ENCODE measurements around the gene WBP1L.

The WBP1L gene

GRCh38 chr10:102781090-102781920, 37.6 kb downstream of the WBP1L start:
- Histone ChIP-seq H3K36me3 (ENCODE audit: insufficient read depth, insufficient read length, low read length) (peaks cover 6% of the 10 kb centered on the region), H3K9me3 (ENCODE audit: insufficient read depth, low read length) (no peaks in the 10 kb centered on the region), H3K4me3 (ENCODE audit: insufficient read length, low read depth) (no peak overlapping the region), H3K9ac (ENCODE audit: insufficient read length, low read depth) (no peak overlapping the region), H3K4me1 (ENCODE audit: insufficient read depth, insufficient read length) (peaks cover 17% of the 10 kb centered on the region), H3K27me3 (ENCODE audit: insufficient read depth, insufficient read length) (no peaks in the 10 kb centered on the region)
- TF ChIP-seq ZNF274 (IDR thresholded peaks at IDR 0.05; ENCODE audit: low read depth, low read length) (no peak), SUZ12 (IDR thresholded peaks at IDR 0.05; ENCODE audit: extremely low read depth, insufficient read depth, insufficient read length) (no peak), YY1 (IDR thresholded peaks at IDR 0.05; ENCODE audit: insufficient read depth, insufficient read length) (no peak)
- DNase-seq (ENCODE audit: low read depth, low spot score), result no peak

GRCh38 chr10:102781921-102782557, 38.3 kb downstream of the WBP1L start:
- H3K4me1 ChIP-seq (ENCODE audit: insufficient read depth, insufficient read length), result peaks cover 17% of the 10 kb centered on the region
- no peak for DNase-seq (ENCODE audit: low read depth, low spot score)
- no peak for TF ChIP-seq ZNF274 (IDR thresholded peaks at IDR 0.05; ENCODE audit: low read depth, low read length)
- TF ChIP-seq SUZ12 (IDR thresholded peaks at IDR 0.05; ENCODE audit: extremely low read depth, insufficient read depth, insufficient read length), result no peak
- no peak for TF ChIP-seq YY1 (IDR thresholded peaks at IDR 0.05; ENCODE audit: insufficient read depth, insufficient read length)
- H3K4me3 ChIP-seq (ENCODE audit: insufficient read length, low read depth), result no peak overlapping the region
- H3K9ac ChIP-seq (ENCODE audit: insufficient read length, low read depth), result no peak overlapping the region
- H3K36me3 ChIP-seq (ENCODE audit: insufficient read depth, insufficient read length, low read length), result peaks cover 6% of the 10 kb centered on the region
- no peaks in the 10 kb centered on the region for H3K9me3 ChIP-seq (ENCODE audit: insufficient read depth, low read length)
- H3K27me3 ChIP-seq (ENCODE audit: insufficient read depth, insufficient read length), result no peaks in the 10 kb centered on the region

- Histone ChIP-seq H3K4me3 (ENCODE audit: insufficient read length, low read depth) (no peak overlapping the region), H3K36me3 (ENCODE audit: insufficient read depth, insufficient read length, low read length) (peaks cover 6% of the 10 kb centered on the region), H3K27me3 (ENCODE audit: insufficient read depth, insufficient read length) (no peaks in the 10 kb centered on the region), H3K9me3 (ENCODE audit: insufficient read depth, low read length) (no peaks in the 10 kb centered on the region), H3K9ac (ENCODE audit: insufficient read length, low read depth) (no peak overlapping the region), H3K4me1 (ENCODE audit: insufficient read depth, insufficient read length) (peaks cover 14% of the 10 kb centered on the region)
- no peak for TF ChIP-seq ZNF274 (IDR thresholded peaks at IDR 0.05; ENCODE audit: low read depth, low read length)
- DNase-seq (ENCODE audit: low read depth, low spot score), result no peak
Observed at GRCh38 chr10:102782673-102783551, 39.2 kb downstream of the WBP1L start.

- H3K36me3 ChIP-seq (ENCODE audit: insufficient read depth, insufficient read length, low read length), result peaks cover 6% of the 10 kb centered on the region
- H3K4me3 ChIP-seq (ENCODE audit: insufficient read length, low read depth), result no peak overlapping the region
- H3K27me3 ChIP-seq (ENCODE audit: insufficient read depth, insufficient read length), result no peaks in the 10 kb centered on the region
- peaks cover 11% of the 10 kb centered on the region for H3K4me1 ChIP-seq (ENCODE audit: insufficient read depth, insufficient read length)
- H3K9ac ChIP-seq (ENCODE audit: insufficient read length, low read depth), result no peak overlapping the region
- no peaks in the 10 kb centered on the region for H3K9me3 ChIP-seq (ENCODE audit: insufficient read depth, low read length)
- no peak for TF ChIP-seq ZNF274 (IDR thresholded peaks at IDR 0.05; ENCODE audit: low read depth, low read length)
- TF ChIP-seq SUZ12 (IDR thresholded peaks at IDR 0.05; ENCODE audit: extremely low read depth, insufficient read depth, insufficient read length), result no peak
- TF ChIP-seq YY1 (IDR thresholded peaks at IDR 0.05; ENCODE audit: insufficient read depth, insufficient read length), result no peak
- no peak for DNase-seq (ENCODE audit: low read depth, low spot score)
Observed at GRCh38 chr10:102783568-102783967, 39.8 kb downstream of the WBP1L start.

GRCh38 chr10:102785818-102786217, 42.1 kb downstream of the WBP1L start:
- H3K27me3 ChIP-seq (ENCODE audit: insufficient read depth, insufficient read length), result no peaks in the 10 kb centered on the region
- H3K4me1 ChIP-seq (ENCODE audit: insufficient read depth, insufficient read length), result peaks cover 8% of the 10 kb centered on the region
- H3K9me3 ChIP-seq (ENCODE audit: insufficient read depth, low read length), result no peaks in the 10 kb centered on the region
- DNase-seq (ENCODE audit: low read depth, low spot score), result no peak
- H3K4me3 ChIP-seq (ENCODE audit: insufficient read length, low read depth), result no peak overlapping the region
- TF ChIP-seq YY1 (IDR thresholded peaks at IDR 0.05; ENCODE audit: insufficient read depth, insufficient read length), result no peak
- no peak for TF ChIP-seq SUZ12 (IDR thresholded peaks at IDR 0.05; ENCODE audit: extremely low read depth, insufficient read depth, insufficient read length)
- no peak for TF ChIP-seq ZNF274 (IDR thresholded peaks at IDR 0.05; ENCODE audit: low read depth, low read length)
- H3K36me3 ChIP-seq (ENCODE audit: insufficient read depth, insufficient read length, low read length), result peaks cover 2% of the 10 kb centered on the region
- no peak overlapping the region for H3K9ac ChIP-seq (ENCODE audit: insufficient read length, low read depth)

- no peak for DNase-seq (ENCODE audit: low read depth, low spot score)
- Histone ChIP-seq H3K4me1 (ENCODE audit: insufficient read depth, insufficient read length) (no peaks in the 10 kb centered on the region), H3K9ac (ENCODE audit: insufficient read length, low read depth) (no peak overlapping the region), H3K9me3 (ENCODE audit: insufficient read depth, low read length) (no peaks in the 10 kb centered on the region), H3K36me3 (ENCODE audit: insufficient read depth, insufficient read length, low read length) (peaks cover 4% of the 10 kb centered on the region), H3K27me3 (ENCODE audit: insufficient read depth, insufficient read length) (no peaks in the 10 kb centered on the region), H3K4me3 (ENCODE audit: insufficient read length, low read depth) (no peak overlapping the region)
- TF ChIP-seq ZNF274 (IDR thresholded peaks at IDR 0.05; ENCODE audit: low read depth, low read length), result no peak
- no peak for TF ChIP-seq SUZ12 (IDR thresholded peaks at IDR 0.05; ENCODE audit: extremely low read depth, insufficient read depth, insufficient read length)
Observed at GRCh38 chr10:102791754-102792395, 48.1 kb downstream of the WBP1L start.

All from NT2/D1 (cell line).